ENCODE results near the gene UCP3. TPM values are rescaled to one million over a fixed set of nuclear protein-coding genes. Genes with fewer than 3 reads are reported as not detected.

The UCP3 gene
- total and polyA plus RNA-seq, 7 donors: 8.9 to 587 (median 202) TPM

DNA sequence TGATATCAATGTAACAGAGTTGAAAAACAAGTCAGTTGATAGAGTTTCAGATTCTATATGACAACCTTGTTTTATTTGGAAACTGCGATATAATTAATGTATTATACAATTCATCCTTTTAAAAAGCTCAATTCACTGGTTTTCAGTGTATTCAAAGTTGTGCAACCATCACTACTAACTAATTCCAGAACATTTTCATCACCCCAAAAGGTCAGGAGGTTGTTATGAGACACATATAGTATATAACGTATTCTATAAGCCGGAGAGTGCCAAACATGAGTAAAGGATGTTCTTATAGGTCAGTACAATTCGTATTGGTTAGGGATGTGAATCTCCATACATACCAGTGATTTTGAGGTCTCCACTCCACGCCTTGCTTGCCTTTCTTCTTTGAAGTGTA is 40.1 kb upstream of the UCP3 start:
- peaks cover 11% of the 10 kb centered on the region for H3K4me1 ChIP-seq
- WGBS, 3 donors: 91 to 95% (median 91%) methylated on average over 5 of the region's 5 CpGs
- no peak overlapping the region for H3K4me3 ChIP-seq
- DNase-seq: no peak
- TF ChIP-seq, protein P1, sequence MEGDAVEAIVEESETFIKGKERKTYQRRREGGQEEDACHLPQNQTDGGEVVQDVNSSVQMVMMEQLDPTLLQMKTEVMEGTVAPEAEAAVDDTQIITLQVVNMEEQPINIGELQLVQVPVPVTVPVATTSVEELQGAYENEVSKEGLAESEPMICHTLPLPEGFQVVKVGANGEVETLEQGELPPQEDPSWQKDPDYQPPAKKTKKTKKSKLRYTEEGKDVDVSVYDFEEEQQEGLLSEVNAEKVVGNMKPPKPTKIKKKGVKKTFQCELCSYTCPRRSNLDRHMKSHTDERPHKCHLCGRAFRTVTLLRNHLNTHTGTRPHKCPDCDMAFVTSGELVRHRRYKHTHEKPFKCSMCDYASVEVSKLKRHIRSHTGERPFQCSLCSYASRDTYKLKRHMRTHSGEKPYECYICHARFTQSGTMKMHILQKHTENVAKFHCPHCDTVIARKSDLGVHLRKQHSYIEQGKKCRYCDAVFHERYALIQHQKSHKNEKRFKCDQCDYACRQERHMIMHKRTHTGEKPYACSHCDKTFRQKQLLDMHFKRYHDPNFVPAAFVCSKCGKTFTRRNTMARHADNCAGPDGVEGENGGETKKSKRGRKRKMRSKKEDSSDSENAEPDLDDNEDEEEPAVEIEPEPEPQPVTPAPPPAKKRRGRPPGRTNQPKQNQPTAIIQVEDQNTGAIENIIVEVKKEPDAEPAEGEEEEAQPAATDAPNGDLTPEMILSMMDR (IDR thresholded peaks at IDR 0.05): no peak
- peaks cover 0 to 43% of the 10 kb centered on the region in 2 donors for H3K36me3 ChIP-seq (ENCODE audit: insufficient read depth in 1 of 2, low read depth in 1 of 2)
- intact Hi-C loops (cut with DNase I): no loop called here
- no peak for ATAC-seq
- no peaks in the 10 kb centered on the region for H3K9me3 ChIP-seq
- H3K27me3 ChIP-seq (ENCODE audit: insufficient read depth in 3 of 3, low read length in 2 of 3): no peaks in the 10 kb centered on the region
- no peak overlapping the region for H3K27ac ChIP-seq

DNA sequence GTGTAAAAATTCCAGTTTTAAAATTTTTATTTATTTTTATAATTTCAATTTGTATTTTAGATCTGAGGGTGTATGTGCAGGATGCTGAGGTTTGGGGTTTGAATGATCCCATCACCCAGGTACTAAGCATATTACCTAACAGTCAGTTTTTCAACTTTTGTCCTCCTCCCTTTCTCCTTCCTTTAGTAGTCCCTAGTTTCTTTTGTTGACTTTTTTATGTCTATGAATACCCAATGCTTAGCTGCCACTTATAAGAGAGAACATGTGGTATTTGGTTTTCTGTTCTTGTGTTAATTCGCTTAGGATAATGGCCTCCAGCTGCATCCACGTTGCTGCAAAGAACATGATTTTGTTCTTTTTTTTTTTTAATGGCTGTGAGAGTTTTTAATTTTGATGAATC is 35.7 kb upstream of the UCP3 start:
- H3K27me3 ChIP-seq (ENCODE audit: insufficient read depth in 3 of 3, low read length in 2 of 3): no peaks in the 10 kb centered on the region
- H3K9me3 ChIP-seq: no peaks in the 10 kb centered on the region
- H3K4me3 ChIP-seq: no peak overlapping the region
- ATAC-seq (no peak), DNase-seq (no peak)
- 68 to 78% (median 75%) methylated on average over 2 of the region's 2 CpGs for WGBS, 3 donors
- TF ChIP-seq, protein P1 (IDR thresholded peaks at IDR 0.05): no peak
- peaks cover 11% of the 10 kb centered on the region for H3K4me1 ChIP-seq
- intact Hi-C loops (cut with DNase I): no loop called here
- H3K27ac ChIP-seq: no peak overlapping the region
- peaks cover 5 to 65% of the 10 kb centered on the region in 2 donors for H3K36me3 ChIP-seq (ENCODE audit: insufficient read depth in 1 of 2, low read depth in 1 of 2)

DNA sequence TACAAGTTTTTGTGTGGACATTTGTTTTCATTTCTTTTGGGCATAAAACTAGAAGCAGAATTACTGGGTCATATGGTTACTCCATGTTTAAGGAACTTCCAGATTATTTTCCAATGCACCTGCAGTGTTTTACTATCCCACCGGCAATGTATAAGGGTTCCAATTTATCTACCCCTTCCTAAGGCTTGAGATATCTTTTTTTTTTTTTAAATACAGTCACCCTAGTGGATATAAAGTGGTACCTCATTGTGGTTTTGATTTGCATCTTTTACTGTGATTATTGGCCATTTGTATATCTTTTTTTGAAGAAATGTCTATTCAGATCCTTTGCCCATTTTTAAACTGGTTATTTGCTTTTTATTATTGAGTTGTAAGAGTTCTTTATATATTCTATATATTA is 34.6 kb upstream of the UCP3 start:
- H3K4me1 ChIP-seq: peaks cover 5% of the 10 kb centered on the region
- DNase-seq (no peak), ATAC-seq (no peak)
- peaks cover 5 to 69% of the 10 kb centered on the region in 2 donors for H3K36me3 ChIP-seq (ENCODE audit: insufficient read depth in 1 of 2, low read depth in 1 of 2)
- no peaks in the 10 kb centered on the region for H3K27me3 ChIP-seq (ENCODE audit: insufficient read depth in 3 of 3, low read length in 2 of 3)
- intact Hi-C loops (cut with DNase I): no loop called here
- TF ChIP-seq, protein P1 (IDR thresholded peaks at IDR 0.05): no peak
- H3K4me3 ChIP-seq: no peak overlapping the region
- no peak overlapping the region for H3K27ac ChIP-seq
- WGBS, 3 donors: 100% methylated on average over 1 of the region's 1 CpG
- no peaks in the 10 kb centered on the region for H3K9me3 ChIP-seq

DNA sequence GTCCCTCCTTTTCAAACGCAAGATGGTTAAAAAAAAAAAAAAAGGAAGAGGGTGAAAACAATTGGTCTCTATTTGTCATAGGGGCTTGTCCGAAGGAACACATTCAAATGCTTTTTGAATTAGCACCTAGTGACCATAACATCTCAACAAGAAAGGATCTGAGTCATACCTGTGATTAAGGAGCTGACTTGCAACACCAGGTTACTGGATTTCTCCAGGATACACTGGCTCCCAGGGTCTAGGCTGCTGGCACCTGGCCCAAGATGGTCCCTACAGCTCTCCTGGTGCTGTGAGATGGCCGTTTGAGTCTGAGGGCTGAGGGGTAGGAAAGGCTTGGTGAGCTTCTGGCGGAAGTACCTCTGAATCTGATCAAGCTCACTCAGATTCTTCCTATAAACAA is 28.4 kb upstream of the UCP3 start:
- Histone ChIP-seq H3K27me3 (ENCODE audit: insufficient read depth in 3 of 3, low read length in 2 of 3) (no peaks in the 10 kb centered on the region), H3K9me3 (no peaks in the 10 kb centered on the region), H3K27ac (no peak overlapping the region), H3K4me3 (no peak overlapping the region), H3K36me3 (ENCODE audit: insufficient read depth in 1 of 2, low read depth in 1 of 2) (peaks cover 8 to 85% of the 10 kb centered on the region in 2 donors), H3K4me1 (no peaks in the 10 kb centered on the region)
- intact Hi-C loops (cut with DNase I): no loop called here
- WGBS, 3 donors: 84 to 86% (median 86%) methylated on average over 4 of the region's 4 CpGs
- no peak for ATAC-seq
- DNase-seq: no peak
- TF ChIP-seq, protein P1 (IDR thresholded peaks at IDR 0.05): no peak

DNA sequence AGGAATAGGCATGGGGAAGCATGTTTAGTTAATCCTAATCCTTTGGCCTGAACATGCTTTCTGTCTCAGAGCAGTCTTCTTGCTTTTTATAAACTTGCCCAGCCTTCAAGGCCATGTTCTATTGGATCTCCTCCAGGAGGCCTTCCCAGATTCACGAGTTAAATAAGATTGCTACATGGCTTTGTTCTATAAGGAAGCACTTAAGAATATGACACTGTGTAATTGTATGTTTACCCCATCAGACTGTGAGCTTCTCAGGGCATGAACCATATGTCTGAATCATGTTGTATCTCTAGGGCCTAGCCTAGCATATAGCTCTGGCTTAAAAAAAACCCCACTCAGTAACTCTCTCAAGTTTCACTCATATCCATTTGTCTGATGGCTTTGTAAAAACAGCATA is 26.4 kb upstream of the UCP3 start:
- H3K27ac ChIP-seq: no peak overlapping the region
- DNase-seq: no peak
- no peak overlapping the region for H3K4me3 ChIP-seq
- intact Hi-C loops (cut with DNase I): no loop called here
- TF ChIP-seq, protein P1 (IDR thresholded peaks at IDR 0.05): no peak
- H3K4me1 ChIP-seq: no peaks in the 10 kb centered on the region
- no peaks in the 10 kb centered on the region for H3K27me3 ChIP-seq (ENCODE audit: insufficient read depth in 3 of 3, low read length in 2 of 3)
- ATAC-seq: no peak
- no peaks in the 10 kb centered on the region for H3K9me3 ChIP-seq
- WGBS, 3 donors: 44 to 89% (median 53%) methylated on average over 1 of the region's 1 CpG
- peaks cover 4 to 78% of the 10 kb centered on the region in 2 donors for H3K36me3 ChIP-seq (ENCODE audit: insufficient read depth in 1 of 2, low read depth in 1 of 2)
